Measurements from ENCODE around the gene GRWD1. TPM values are rescaled to one million over a fixed set of nuclear protein-coding genes. Genes with fewer than 3 reads are reported as not detected.
A peak's percentile ranks its signal among the peaks of the same experiment; 100 is the strongest.

GRWD1 gene
- total and polyA plus RNA-seq, 2 of the 13 experiments (the other 11 are each of a cell fraction or from before 2014, with no cell fraction given): 10.8 to 46.6 TPM

DNA sequence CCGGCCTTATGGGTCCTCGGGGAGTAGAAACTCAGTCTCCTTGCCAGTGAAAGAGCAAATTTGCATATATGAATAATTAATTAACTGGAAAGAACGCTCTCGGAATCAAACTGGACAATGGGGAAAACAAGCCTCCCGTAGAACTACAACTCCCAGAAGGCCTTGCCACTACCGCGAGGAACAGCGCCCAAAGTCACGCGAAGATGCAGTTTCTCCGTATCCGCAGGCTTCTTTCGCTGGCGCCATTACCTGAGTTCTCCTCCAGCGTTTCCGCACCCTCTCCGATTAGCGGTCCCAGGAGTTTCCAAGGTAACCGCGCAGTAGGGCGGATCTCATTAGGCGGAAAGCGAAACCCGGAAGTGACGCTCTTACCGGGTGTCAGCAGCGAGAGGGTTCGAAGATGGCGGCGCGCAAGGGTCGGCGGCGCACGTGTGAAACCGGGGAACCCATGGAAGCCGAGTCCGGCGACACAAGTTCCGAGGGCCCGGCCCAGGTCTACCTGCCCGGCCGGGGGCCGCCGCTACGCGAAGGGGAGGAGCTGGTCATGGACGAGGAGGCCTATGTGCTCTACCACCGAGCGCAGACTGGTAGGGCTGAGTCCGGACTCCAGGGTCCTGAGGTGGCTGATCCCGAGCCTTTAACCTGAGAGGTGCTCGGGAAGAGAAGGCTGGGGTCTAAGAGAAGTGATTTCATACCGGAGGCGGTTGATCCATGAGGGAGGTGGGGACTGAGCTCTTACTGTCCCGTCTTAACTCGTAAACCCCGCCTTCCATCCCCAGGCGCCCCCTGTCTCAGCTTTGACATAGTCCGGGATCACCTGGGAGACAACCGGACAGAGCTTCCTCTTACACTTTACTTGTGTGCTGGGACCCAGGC lies at the start of gene GRWD1 (continued):
- TF ChIP-seq CHD4 (IDR thresholded peaks at IDR 0.05; ENCODE audit: borderline replicate concordance, low read length): no peak
- TF ChIP-seq NFATC3 (CRISPR knock-in tag; IDR thresholded peaks at IDR 0.05): 0 out of 2 replicates have a peak, but pooled peaks have one; percentile 45
- TF ChIP-seq, protein P1, sequence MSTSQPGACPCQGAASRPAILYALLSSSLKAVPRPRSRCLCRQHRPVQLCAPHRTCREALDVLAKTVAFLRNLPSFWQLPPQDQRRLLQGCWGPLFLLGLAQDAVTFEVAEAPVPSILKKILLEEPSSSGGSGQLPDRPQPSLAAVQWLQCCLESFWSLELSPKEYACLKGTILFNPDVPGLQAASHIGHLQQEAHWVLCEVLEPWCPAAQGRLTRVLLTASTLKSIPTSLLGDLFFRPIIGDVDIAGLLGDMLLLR (CRISPR knock-in tag; IDR thresholded peaks at IDR 0.05): peak; percentile 97; the same call in 1 of the 2 replicates
- peak; percentile 71; the same call in 1 of the 2 replicates for TF ChIP-seq ZNF83 (CRISPR knock-in tag; IDR thresholded peaks at IDR 0.05; ENCODE audit: borderline replicate concordance)
- TF ChIP-seq SALL2 (CRISPR knock-in tag; IDR thresholded peaks at IDR 0.05): peak; percentile 40; the same call in 1 of the 2 replicates
- TF ChIP-seq, protein P2, sequence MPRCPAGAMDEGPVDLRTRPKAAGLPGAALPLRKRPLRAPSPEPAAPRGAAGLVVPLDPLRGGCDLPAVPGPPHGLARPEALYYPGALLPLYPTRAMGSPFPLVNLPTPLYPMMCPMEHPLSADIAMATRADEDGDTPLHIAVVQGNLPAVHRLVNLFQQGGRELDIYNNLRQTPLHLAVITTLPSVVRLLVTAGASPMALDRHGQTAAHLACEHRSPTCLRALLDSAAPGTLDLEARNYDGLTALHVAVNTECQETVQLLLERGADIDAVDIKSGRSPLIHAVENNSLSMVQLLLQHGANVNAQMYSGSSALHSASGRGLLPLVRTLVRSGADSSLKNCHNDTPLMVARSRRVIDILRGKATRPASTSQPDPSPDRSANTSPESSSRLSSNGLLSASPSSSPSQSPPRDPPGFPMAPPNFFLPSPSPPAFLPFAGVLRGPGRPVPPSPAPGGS (CRISPR knock-in tag; IDR thresholded peaks at IDR 0.05): no peak
- no peak for TF ChIP-seq HNRNPK (IDR thresholded peaks at IDR 0.05; ENCODE audit: low read depth, low read length, poor library complexity, severe bottlenecking)
- peak; percentile 45 for TF ChIP-seq RBM39 (IDR thresholded peaks at IDR 0.05; ENCODE audit: low read depth, low read length, poor library complexity, severe bottlenecking)
- no peak; the same call in 1 of the 2 replicates for TF ChIP-seq ARHGAP35 (CRISPR knock-in tag; IDR thresholded peaks at IDR 0.05; ENCODE audit: borderline replicate concordance)
- TF ChIP-seq ZNF24 (IDR thresholded peaks at IDR 0.05): no peak
- TF ChIP-seq, protein P3, sequence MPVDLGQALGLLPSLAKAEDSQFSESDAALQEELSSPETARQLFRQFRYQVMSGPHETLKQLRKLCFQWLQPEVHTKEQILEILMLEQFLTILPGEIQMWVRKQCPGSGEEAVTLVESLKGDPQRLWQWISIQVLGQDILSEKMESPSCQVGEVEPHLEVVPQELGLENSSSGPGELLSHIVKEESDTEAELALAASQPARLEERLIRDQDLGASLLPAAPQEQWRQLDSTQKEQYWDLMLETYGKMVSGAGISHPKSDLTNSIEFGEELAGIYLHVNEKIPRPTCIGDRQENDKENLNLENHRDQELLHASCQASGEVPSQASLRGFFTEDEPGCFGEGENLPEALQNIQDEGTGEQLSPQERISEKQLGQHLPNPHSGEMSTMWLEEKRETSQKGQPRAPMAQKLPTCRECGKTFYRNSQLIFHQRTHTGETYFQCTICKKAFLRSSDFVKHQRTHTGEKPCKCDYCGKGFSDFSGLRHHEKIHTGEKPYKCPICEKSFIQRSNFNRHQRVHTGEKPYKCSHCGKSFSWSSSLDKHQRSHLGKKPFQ (CRISPR knock-in tag; IDR thresholded peaks at IDR 0.05; ENCODE audit: insufficient replicate concordance): peak; percentile 73
- TF ChIP-seq, protein P4, sequence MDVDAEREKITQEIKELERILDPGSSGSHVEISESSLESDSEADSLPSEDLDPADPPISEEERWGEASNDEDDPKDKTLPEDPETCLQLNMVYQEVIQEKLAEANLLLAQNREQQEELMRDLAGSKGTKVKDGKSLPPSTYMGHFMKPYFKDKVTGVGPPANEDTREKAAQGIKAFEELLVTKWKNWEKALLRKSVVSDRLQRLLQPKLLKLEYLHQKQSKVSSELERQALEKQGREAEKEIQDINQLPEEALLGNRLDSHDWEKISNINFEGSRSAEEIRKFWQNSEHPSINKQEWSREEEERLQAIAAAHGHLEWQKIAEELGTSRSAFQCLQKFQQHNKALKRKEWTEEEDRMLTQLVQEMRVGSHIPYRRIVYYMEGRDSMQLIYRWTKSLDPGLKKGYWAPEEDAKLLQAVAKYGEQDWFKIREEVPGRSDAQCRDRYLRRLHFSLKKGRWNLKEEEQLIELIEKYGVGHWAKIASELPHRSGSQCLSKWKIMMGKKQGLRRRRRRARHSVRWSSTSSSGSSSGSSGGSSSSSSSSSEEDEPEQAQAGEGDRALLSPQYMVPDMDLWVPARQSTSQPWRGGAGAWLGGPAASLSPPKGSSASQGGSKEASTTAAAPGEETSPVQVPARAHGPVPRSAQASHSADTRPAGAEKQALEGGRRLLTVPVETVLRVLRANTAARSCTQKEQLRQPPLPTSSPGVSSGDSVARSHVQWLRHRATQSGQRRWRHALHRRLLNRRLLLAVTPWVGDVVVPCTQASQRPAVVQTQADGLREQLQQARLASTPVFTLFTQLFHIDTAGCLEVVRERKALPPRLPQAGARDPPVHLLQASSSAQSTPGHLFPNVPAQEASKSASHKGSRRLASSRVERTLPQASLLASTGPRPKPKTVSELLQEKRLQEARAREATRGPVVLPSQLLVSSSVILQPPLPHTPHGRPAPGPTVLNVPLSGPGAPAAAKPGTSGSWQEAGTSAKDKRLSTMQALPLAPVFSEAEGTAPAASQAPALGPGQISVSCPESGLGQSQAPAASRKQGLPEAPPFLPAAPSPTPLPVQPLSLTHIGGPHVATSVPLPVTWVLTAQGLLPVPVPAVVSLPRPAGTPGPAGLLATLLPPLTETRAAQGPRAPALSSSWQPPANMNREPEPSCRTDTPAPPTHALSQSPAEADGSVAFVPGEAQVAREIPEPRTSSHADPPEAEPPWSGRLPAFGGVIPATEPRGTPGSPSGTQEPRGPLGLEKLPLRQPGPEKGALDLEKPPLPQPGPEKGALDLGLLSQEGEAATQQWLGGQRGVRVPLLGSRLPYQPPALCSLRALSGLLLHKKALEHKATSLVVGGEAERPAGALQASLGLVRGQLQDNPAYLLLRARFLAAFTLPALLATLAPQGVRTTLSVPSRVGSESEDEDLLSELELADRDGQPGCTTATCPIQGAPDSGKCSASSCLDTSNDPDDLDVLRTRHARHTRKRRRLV (CRISPR knock-in tag; IDR thresholded peaks at IDR 0.05): peak; percentile 75; the same call in 1 of the 2 replicates
- TF ChIP-seq REPIN1 (CRISPR knock-in tag; IDR thresholded peaks at IDR 0.05; ENCODE audit: borderline replicate concordance, low read depth): 0 out of 2 replicates have a peak, but pooled peaks have one; percentile 47
- 0 out of 2 replicates have a peak, but pooled peaks have one; percentile 52 for TF ChIP-seq ZNF782 (CRISPR knock-in tag; IDR thresholded peaks at IDR 0.05; ENCODE audit: borderline replicate concordance)
- peak; percentile 91; the same call in 1 of the 2 replicates for TF ChIP-seq ZNF567 (CRISPR knock-in tag; IDR thresholded peaks at IDR 0.05; ENCODE audit: borderline replicate concordance)
- TF ChIP-seq, protein P5, sequence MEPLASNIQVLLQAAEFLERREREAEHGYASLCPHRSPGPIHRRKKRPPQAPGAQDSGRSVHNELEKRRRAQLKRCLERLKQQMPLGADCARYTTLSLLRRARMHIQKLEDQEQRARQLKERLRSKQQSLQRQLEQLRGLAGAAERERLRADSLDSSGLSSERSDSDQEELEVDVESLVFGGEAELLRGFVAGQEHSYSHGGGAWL (CRISPR knock-in tag; IDR thresholded peaks at IDR 0.05): peak; percentile 97
- no peak for TF ChIP-seq JUNB (CRISPR knock-in tag; IDR thresholded peaks at IDR 0.05; ENCODE audit: borderline replicate concordance)
- TF ChIP-seq ZNF296 (CRISPR knock-in tag; conservative IDR thresholded peaks at IDR 0.05): 0 out of 2 replicates have a peak, but pooled peaks have one; percentile 14

All from HepG2 (cell line).